Measurements from ENCODE around the gene ZC3H6. TPM values are rescaled to one million over a fixed set of nuclear protein-coding genes. Genes with fewer than 3 reads are reported as not detected.

Gene ZC3H6
- total RNA-seq: 10 to 100 TPM; 13.9 to 29.5 (median 25.8) TPM
- polyA plus RNA-seq: 10 to 100 TPM in 1 of 2 donors, under 1 TPM in 1; 0.83 to 16.8 TPM
- long read RNA-seq, donor 1, full-length matches to known transcripts: 8 of 15 reads
- long read RNA-seq, donor 1, partial matches to known transcripts: 3 of 15 reads
- long read RNA-seq, donor 1, other reads (novel, unspliced or antisense): 4 of 15 reads
- long read RNA-seq, donor 2, full-length matches to known transcripts: 2 of 16 reads
- long read RNA-seq, donor 2, partial matches to known transcripts: 12 of 16 reads
- long read RNA-seq, donor 2, other reads (novel, unspliced or antisense): 2 of 16 reads
- long read RNA-seq, donor 3, full-length matches to known transcripts: 1 of 5 reads
- long read RNA-seq, donor 3, partial matches to known transcripts: 2 of 5 reads
- long read RNA-seq, donor 3, other reads (novel, unspliced or antisense): 2 of 5 reads

GRCh38 chr2:112275311-112275886 lies at the start of gene ZC3H6:
Gene ZC3H6, plus strand, starts transcription at chr2:112275597. Its CDS starts 398 bp downstream, at chr2:112275995.
- H3K36me3 ChIP-seq: no peaks in the 10 kb centered on the region
- no peaks in the 10 kb centered on the region for H3K27me3 ChIP-seq
- peak within 1 kb of the TSS; percentile 71 to 94 (median 82) for H3K4me3 ChIP-seq
- peak in 5 of 9 donors; percentile 15 to 42 (median 27) for TF ChIP-seq CTCF (IDR thresholded peaks at IDR 0.05)
- H3K4me1 ChIP-seq: peaks cover 0 to 28% (median 11%) of the 10 kb centered on the region in 9 donors
- H3K27ac ChIP-seq: peak within 1 kb of the TSS; percentile 99 to 100 (median 100)
- DNase-seq (peak; percentile 99 to 100), ATAC-seq (peak; percentile 98 to 99 (median 99))
- intact Hi-C loops (cut with DNase I): loop anchor here in 4 of 10 donors (2.0 to 10.0 kb wide), 4 partner anchors 21 to 265 kb away; partner anchors contain the start of genes ZC3H8 (in 3 of the 4) and TMEM87B (in 2 of the 4)
- 0 to 1% methylated on average over 60 of the region's 60 CpGs for WGBS, 2 donors
- H3K9me3 ChIP-seq: no peaks in the 10 kb centered on the region

GRCh38 chr2:112229348-112229747 lies 46.0 kb upstream of the ZC3H6 start:
- H3K27me3 ChIP-seq: no peaks in the 10 kb centered on the region
- H3K9me3 ChIP-seq: no peaks in the 10 kb centered on the region
- H3K27ac ChIP-seq: no peak overlapping the region
- no peak for TF ChIP-seq CTCF (IDR thresholded peaks at IDR 0.05)
- H3K4me3 ChIP-seq: no peak overlapping the region
- H3K4me1 ChIP-seq: no peaks in the 10 kb centered on the region
- peaks cover 0 to 82% (median 13%) of the 10 kb centered on the region in 9 donors for H3K36me3 ChIP-seq
- DNase-seq (no peak), ATAC-seq (peak in 1 of 8 donors; percentile 49)
- intact Hi-C loops (cut with DNase I): no loop called here

GRCh38 chr2:112230371-112230770 lies 45.0 kb upstream of the ZC3H6 start:
- H3K4me3 ChIP-seq: no peak overlapping the region
- TF ChIP-seq CTCF (IDR thresholded peaks at IDR 0.05): no peak
- intact Hi-C loops (cut with DNase I): no loop called here

GRCh38 chr2:112239862-112240261 lies 35.5 kb upstream of the ZC3H6 start:
- Histone ChIP-seq H3K36me3 (peaks cover 0 to 54% (median 12%) of the 10 kb centered on the region in 9 donors), H3K27me3 (no peaks in the 10 kb centered on the region), H3K4me1 (peaks cover 0 to 3% (median 0%) of the 10 kb centered on the region in 9 donors), H3K27ac (no peak overlapping the region), H3K4me3 (no peak overlapping the region), H3K9me3 (no peaks in the 10 kb centered on the region)
- WGBS, 2 donors: 90 to 95% methylated on average over 1 of the region's 1 CpG
- TF ChIP-seq CTCF (IDR thresholded peaks at IDR 0.05): no peak
- intact Hi-C loops (cut with DNase I): loop anchor here in 1 of 10 donors (10.0 kb wide), 1 partner anchor 115 kb away; no protein-coding TSS in a partner anchor
- ATAC-seq: no peak
- no peak for DNase-seq

More at GRCh38 chr2:112230371-112230770, 45.0 kb upstream of the ZC3H6 start:
- H3K4me1 ChIP-seq: no peaks in the 10 kb centered on the region
- no peak for DNase-seq
- no peaks in the 10 kb centered on the region for H3K27me3 ChIP-seq
- H3K27ac ChIP-seq: no peak overlapping the region
- ATAC-seq: no peak
- peaks cover 0 to 82% (median 13%) of the 10 kb centered on the region in 9 donors for H3K36me3 ChIP-seq
- no peaks in the 10 kb centered on the region for H3K9me3 ChIP-seq
- 94 to 97% methylated on average over 3 of the region's 3 CpGs for WGBS, 2 donors

Data from heart right ventricle (tissue), 16 donors.